ENCODE results near the gene SPEM1. TPM values are rescaled to one million over a fixed set of nuclear protein-coding genes. Genes with fewer than 3 reads are reported as not detected.

Gene SPEM1
- total RNA-seq, 1 donor from 2014 or later = not detected

- no peak within 1 kb of the TSS for H3K27ac ChIP-seq (ENCODE audit: low read depth, low read length)
- H3K9me3 ChIP-seq (ENCODE audit: control insufficient read depth in 3 of 3, low read length in 3 of 3) = no peaks in the 10 kb centered on the region
- no peaks in the 10 kb centered on the region for H3K27me3 ChIP-seq (ENCODE audit: control insufficient read depth in 3 of 3, insufficient read depth in 3 of 3, low read length in 3 of 3)
- no peaks in the 10 kb centered on the region for H3K36me3 ChIP-seq (ENCODE audit: control insufficient read depth in 3 of 3, insufficient read depth in 3 of 3, low read length in 3 of 3)
- no peaks in the 10 kb centered on the region for H3K4me1 ChIP-seq (ENCODE audit: control insufficient read depth in 3 of 3, insufficient read depth in 3 of 3, low read length in 3 of 3)
- no peak within 1 kb of the TSS for H3K4me3 ChIP-seq (ENCODE audit: low read length in 3 of 3)
- no peak within 1 kb of the TSS for H3K9ac ChIP-seq (ENCODE audit: low read depth in 1 of 3, low read length in 3 of 3)
Measured at GRCh38 chr17:7428557-7428956, 8.4 kb downstream of the SPEM1 start, which contains the start of gene SPEM3. TSS of gene SPEM3 (plus strand) at chr17:7428857. CDS start at chr17:7428903, 46 bp downstream.

GRCh38 chr17:7429722-7430121 lies 9.6 kb downstream of the SPEM1 start:
- Histone ChIP-seq H3K4me1 (ENCODE audit: control insufficient read depth in 3 of 3, insufficient read depth in 3 of 3, low read length in 3 of 3) (no peaks in the 10 kb centered on the region), H3K27ac (ENCODE audit: low read depth, low read length) (no peak overlapping the region), H3K9me3 (ENCODE audit: control insufficient read depth in 3 of 3, low read length in 3 of 3) (no peaks in the 10 kb centered on the region), H3K27me3 (ENCODE audit: control insufficient read depth in 3 of 3, insufficient read depth in 3 of 3, low read length in 3 of 3) (no peaks in the 10 kb centered on the region), H3K36me3 (ENCODE audit: control insufficient read depth in 3 of 3, insufficient read depth in 3 of 3, low read length in 3 of 3) (no peaks in the 10 kb centered on the region), H3K4me3 (ENCODE audit: low read length in 3 of 3) (no peak overlapping the region), H3K9ac (ENCODE audit: low read depth in 1 of 3, low read length in 3 of 3) (no peak overlapping the region)

GRCh38 chr17:7431231-7431630 lies 11.1 kb downstream of the SPEM1 start:
- Histone ChIP-seq H3K9me3 (ENCODE audit: control insufficient read depth in 3 of 3, low read length in 3 of 3) (no peaks in the 10 kb centered on the region), H3K4me3 (ENCODE audit: low read length in 3 of 3) (no peak overlapping the region), H3K9ac (ENCODE audit: low read depth in 1 of 3, low read length in 3 of 3) (no peak overlapping the region), H3K27me3 (ENCODE audit: control insufficient read depth in 3 of 3, insufficient read depth in 3 of 3, low read length in 3 of 3) (no peaks in the 10 kb centered on the region), H3K27ac (ENCODE audit: low read depth, low read length) (no peak overlapping the region), H3K4me1 (ENCODE audit: control insufficient read depth in 3 of 3, insufficient read depth in 3 of 3, low read length in 3 of 3) (peaks cover 10 to 11% (median 10%) of the 10 kb centered on the region in 3 donors), H3K36me3 (ENCODE audit: control insufficient read depth in 3 of 3, insufficient read depth in 3 of 3, low read length in 3 of 3) (no peaks in the 10 kb centered on the region)

- H3K27me3 ChIP-seq (ENCODE audit: control insufficient read depth in 3 of 3, insufficient read depth in 3 of 3, low read length in 3 of 3) = no peaks in the 10 kb centered on the region
- peaks cover 18 to 20% (median 19%) of the 10 kb centered on the region in 3 donors for H3K4me1 ChIP-seq (ENCODE audit: control insufficient read depth in 3 of 3, insufficient read depth in 3 of 3, low read length in 3 of 3)
- H3K9ac ChIP-seq (ENCODE audit: low read depth in 1 of 3, low read length in 3 of 3) = no peak overlapping the region
- no peak overlapping the region for H3K4me3 ChIP-seq (ENCODE audit: low read length in 3 of 3)
- H3K36me3 ChIP-seq (ENCODE audit: control insufficient read depth in 3 of 3, insufficient read depth in 3 of 3, low read length in 3 of 3) = no peaks in the 10 kb centered on the region
- no peaks in the 10 kb centered on the region for H3K9me3 ChIP-seq (ENCODE audit: control insufficient read depth in 3 of 3, low read length in 3 of 3)
- H3K27ac ChIP-seq (ENCODE audit: low read depth, low read length) = no peak overlapping the region
Measured at GRCh38 chr17:7432296-7432695, 12.2 kb downstream of the SPEM1 start.

GRCh38 chr17:7435676-7436555 lies 15.8 kb downstream of the SPEM1 start:
- Histone ChIP-seq H3K9ac (ENCODE audit: low read depth in 1 of 3, low read length in 3 of 3) (peak overlapping the region; percentile 3 to 79 (median 65)), H3K4me3 (ENCODE audit: low read length in 3 of 3) (peak overlapping the region; percentile 63 to 74 (median 73)), H3K27me3 (ENCODE audit: control insufficient read depth in 3 of 3, insufficient read depth in 3 of 3, low read length in 3 of 3) (peaks cover 0 to 5% (median 0%) of the 10 kb centered on the region in 3 donors), H3K27ac (ENCODE audit: low read depth, low read length) (peak overlapping the region; percentile 44), H3K36me3 (ENCODE audit: control insufficient read depth in 3 of 3, insufficient read depth in 3 of 3, low read length in 3 of 3) (no peaks in the 10 kb centered on the region), H3K4me1 (ENCODE audit: control insufficient read depth in 3 of 3, insufficient read depth in 3 of 3, low read length in 3 of 3) (peaks cover 34 to 46% (median 38%) of the 10 kb centered on the region in 3 donors), H3K9me3 (ENCODE audit: control insufficient read depth in 3 of 3, low read length in 3 of 3) (no peaks in the 10 kb centered on the region)

GRCh38 chr17:7436556-7437368 lies 16.6 kb downstream of the SPEM1 start:
- peak overlapping the region; percentile 62 for H3K27ac ChIP-seq (ENCODE audit: low read depth, low read length)
- peaks cover 0 to 5% (median 0%) of the 10 kb centered on the region in 3 donors for H3K27me3 ChIP-seq (ENCODE audit: control insufficient read depth in 3 of 3, insufficient read depth in 3 of 3, low read length in 3 of 3)
- peak overlapping the region; percentile 74 to 79 (median 76) for H3K9ac ChIP-seq (ENCODE audit: low read depth in 1 of 3, low read length in 3 of 3)

GRCh38 chr17:7437369-7437863 lies 17.3 kb downstream of the SPEM1 start:
- Histone ChIP-seq H3K27me3 (ENCODE audit: control insufficient read depth in 3 of 3, insufficient read depth in 3 of 3, low read length in 3 of 3) (peaks cover 0 to 5% (median 0%) of the 10 kb centered on the region in 3 donors), H3K9me3 (ENCODE audit: control insufficient read depth in 3 of 3, low read length in 3 of 3) (no peaks in the 10 kb centered on the region), H3K4me3 (ENCODE audit: low read length in 3 of 3) (peak overlapping the region; percentile 65 to 74 (median 68)), H3K9ac (ENCODE audit: low read depth in 1 of 3, low read length in 3 of 3) (peak overlapping the region; percentile 51 to 76 (median 73)), H3K27ac (ENCODE audit: low read depth, low read length) (peak overlapping the region; percentile 62), H3K4me1 (ENCODE audit: control insufficient read depth in 3 of 3, insufficient read depth in 3 of 3, low read length in 3 of 3) (peaks cover 34 to 51% (median 42%) of the 10 kb centered on the region in 3 donors), H3K36me3 (ENCODE audit: control insufficient read depth in 3 of 3, insufficient read depth in 3 of 3, low read length in 3 of 3) (no peaks in the 10 kb centered on the region)

More at GRCh38 chr17:7436556-7437368, 16.6 kb downstream of the SPEM1 start:
- no peaks in the 10 kb centered on the region for H3K36me3 ChIP-seq (ENCODE audit: control insufficient read depth in 3 of 3, insufficient read depth in 3 of 3, low read length in 3 of 3)
- H3K9me3 ChIP-seq (ENCODE audit: control insufficient read depth in 3 of 3, low read length in 3 of 3) = no peaks in the 10 kb centered on the region
- H3K4me3 ChIP-seq (ENCODE audit: low read length in 3 of 3) = peak overlapping the region; percentile 57 to 74 (median 73)
- peaks cover 34 to 51% (median 42%) of the 10 kb centered on the region in 3 donors for H3K4me1 ChIP-seq (ENCODE audit: control insufficient read depth in 3 of 3, insufficient read depth in 3 of 3, low read length in 3 of 3)

- Histone ChIP-seq H3K9ac (ENCODE audit: low read depth in 1 of 3, low read length in 3 of 3) (peak overlapping the region; percentile 66 to 76 (median 73)), H3K4me3 (ENCODE audit: low read length in 3 of 3) (peak overlapping the region; percentile 50 to 68 (median 65)), H3K27ac (ENCODE audit: low read depth, low read length) (peak overlapping the region; percentile 62)
Measured at GRCh38 chr17:7437950-7438614, 18.0 kb downstream of the SPEM1 start.

More at GRCh38 chr17:7437950-7438614, 18.0 kb downstream of the SPEM1 start:
- Histone ChIP-seq H3K36me3 (ENCODE audit: control insufficient read depth in 3 of 3, insufficient read depth in 3 of 3, low read length in 3 of 3) (no peaks in the 10 kb centered on the region), H3K4me1 (ENCODE audit: control insufficient read depth in 3 of 3, insufficient read depth in 3 of 3, low read length in 3 of 3) (peaks cover 34 to 52% (median 42%) of the 10 kb centered on the region in 3 donors), H3K9me3 (ENCODE audit: control insufficient read depth in 3 of 3, low read length in 3 of 3) (no peaks in the 10 kb centered on the region), H3K27me3 (ENCODE audit: control insufficient read depth in 3 of 3, insufficient read depth in 3 of 3, low read length in 3 of 3) (peaks cover 0 to 5% (median 0%) of the 10 kb centered on the region in 3 donors)

All from skeletal muscle tissue (tissue), 4 donors.